ENCODE results near the gene NEDD4L.

The NEDD4L gene

GRCh38 chr18:58096658-58097057 is 52.6 kb downstream of the NEDD4L start:
- DNase-seq, result no peak

- no peak for DNase-seq
Measured at GRCh38 chr18:58097121-58097906, 53.3 kb downstream of the NEDD4L start.

GRCh38 chr18:58097907-58098166 is 53.8 kb downstream of the NEDD4L start:
- no peak for DNase-seq

- DNase-seq, result no peak
Measured at GRCh38 chr18:58098706-58099105, 54.7 kb downstream of the NEDD4L start.

GRCh38 chr18:58100154-58100553 is 56.1 kb downstream of the NEDD4L start:
- no peak for DNase-seq

GRCh38 chr18:58101291-58101794 is 57.3 kb downstream of the NEDD4L start:
- DNase-seq, result no peak

GRCh38 chr18:58102018-58102417 is 58.0 kb downstream of the NEDD4L start:
- DNase-seq, result no peak

GRCh38 chr18:58102875-58103274 is 58.8 kb downstream of the NEDD4L start:
- no peak for DNase-seq

GRCh38 chr18:58103339-58103985 is 59.4 kb downstream of the NEDD4L start:
- no peak for DNase-seq

- DNase-seq, result no peak
Measured at GRCh38 chr18:58104096-58104495, 60.1 kb downstream of the NEDD4L start.

- no peak for DNase-seq
Measured at GRCh38 chr18:58105206-58105887, 61.3 kb downstream of the NEDD4L start.

- DNase-seq, result no peak
Measured at GRCh38 chr18:58105888-58106260, 61.8 kb downstream of the NEDD4L start.

GRCh38 chr18:58106289-58107070 is 62.5 kb downstream of the NEDD4L start:
- no peak for DNase-seq

GRCh38 chr18:58109256-58109655 is 65.2 kb downstream of the NEDD4L start:
- DNase-seq, result no peak

- DNase-seq, result no peak
Measured at GRCh38 chr18:58110398-58110797, 66.4 kb downstream of the NEDD4L start.

- DNase-seq, result no peak
Measured at GRCh38 chr18:58112174-58112573, 68.1 kb downstream of the NEDD4L start.

GRCh38 chr18:58113337-58113736 is 69.3 kb downstream of the NEDD4L start:
- no peak for DNase-seq

- no peak for DNase-seq
Measured at GRCh38 chr18:58114766-58115165, 70.7 kb downstream of the NEDD4L start.

GRCh38 chr18:58116818-58117217 is 72.8 kb downstream of the NEDD4L start:
- no peak for DNase-seq

GRCh38 chr18:58117786-58118403 is 73.9 kb downstream of the NEDD4L start:
- DNase-seq, result no peak

GRCh38 chr18:58118536-58118935 is 74.5 kb downstream of the NEDD4L start:
- no peak for DNase-seq

- DNase-seq, result no peak
Measured at GRCh38 chr18:58119819-58120218, 75.8 kb downstream of the NEDD4L start.

GRCh38 chr18:58124475-58124874 is 80.4 kb downstream of the NEDD4L start:
- no peak for DNase-seq
